A673 (cell line): ENCODE data around the gene TSPEAR. TPM values are rescaled to one million over a fixed set of nuclear protein-coding genes. Genes with fewer than 3 reads are reported as not detected.
"Not testable (repeated sequence)": the region's sequence is repeated elsewhere in the genome, so short reads cannot be mapped to it uniquely, and the experiment has no call there.

Experiments used
- BruUV-seq: library from RNA; stranded (reverse); fragments of 400-500 nt; replicated peaks from 2 replicates; lab custom pipeline; 2021; lab: Mats Ljungman, UMichigan
- CTCF ChIA-PET: fragments of 300-600 bp; sonication (Branson Sonifier 250); formaldehyde crosslinking; loops from one replicate; lab custom pipeline; 2022; ENCODE audit warnings: antibody characterized with exemption; lab: Charles Lee
- POLR2A ChIA-PET: fragments of 300-600 bp; sonication (Branson Sonifier 250); formaldehyde crosslinking; loops from one replicate; lab custom pipeline; 2022; ENCODE audit warnings: antibody characterized with exemption; ENCODE audit not compliant: low non-redundant PET; lab: Charles Lee
- DNase-seq: peaks from one replicate; pipeline ENCODE4 v3.0.0-alpha.2; 2015; ENCODE audit warnings: low spot score
- H3K27ac ChIP-seq: fragments of 200-600 bp; sonication (generic); 2 replicates; pipeline ENCODE4 v1.5.1; 2016; ENCODE audit warnings: mixed run types, low read depth, mild to moderate bottlenecking, mixed read lengths, antibody characterized with exemption, low read length; ENCODE audit not compliant: poor library complexity, severe bottlenecking
- H3K27me3 ChIP-seq: fragments of 200-600 bp; sonication (generic); replicated peaks from 2 replicates; pipeline ENCODE4 v1.6.1; 2017; ENCODE audit warnings: mixed run types, low read depth, mild to moderate bottlenecking, mixed read lengths, antibody characterized with exemption, low read length; ENCODE audit not compliant: insufficient read depth, poor library complexity
- H3K36me3 ChIP-seq: fragments of 200-600 bp; sonication (generic); 2 replicates; pipeline ENCODE4 v1.6.1; 2016; ENCODE audit warnings: mixed run types, mild to moderate bottlenecking, mixed read lengths, antibody characterized with exemption, low read length; ENCODE audit not compliant: insufficient read depth, poor library complexity, severe bottlenecking
- H3K4me1 ChIP-seq: fragments of 200-600 bp; sonication (generic); 2 replicates; pipeline ENCODE4 v1.6.1; 2017; ENCODE audit warnings: mixed run types, mild to moderate bottlenecking, mixed read lengths, antibody characterized with exemption, low read length; ENCODE audit not compliant: insufficient read depth, poor library complexity, severe bottlenecking
- H3K4me3 ChIP-seq: fragments of 200-600 bp; sonication (generic); 2 replicates; pipeline ENCODE4 v1.5.1; 2016; ENCODE audit warnings: low read depth, mixed run types, mild to moderate bottlenecking, mixed read lengths, low read length; ENCODE audit not compliant: poor library complexity, severe bottlenecking
- H3K9me3 ChIP-seq: fragments of 200-600 bp; sonication (generic); 2 replicates; pipeline ENCODE4 v1.6.1; 2016; ENCODE audit warnings: mixed run types, low read depth, mild to moderate bottlenecking, mixed read lengths, antibody characterized with exemption, low read length; ENCODE audit not compliant: poor library complexity, severe bottlenecking
- CTCF ChIP-seq: fragments of 300-800, 200-600 bp; sonication (generic); conservative IDR thresholded peaks from 2 replicates; pipeline ENCODE4 v1.5.1; 2017; ENCODE audit warnings: low read depth, mild to moderate bottlenecking, antibody characterized with exemption, low read length, moderate library complexity, mixed read lengths
- EZH2 ChIP-seq: fragments of 200-600 bp; sonication (generic); IDR thresholded peaks from 2 replicates; pipeline ENCODE4 v1.6.1; 2017; ENCODE audit warnings: borderline replicate concordance, low read depth, mild to moderate bottlenecking, mixed read lengths, antibody characterized with exemption, low read length; ENCODE audit not compliant: poor library complexity, severe bottlenecking
- intact Hi-C: fragments of 100-400 bp; cut with micrococcal nuclease; formaldehyde crosslinking; loops from one replicate; pipeline ENCODE4 v1.10.0; 2022; ENCODE audit not compliant: unreplicated experiment
- total RNA-seq: library from RNA; stranded (reverse); gene quantifications from 2 replicates; pipeline ENCODE4 v1.2.3, GENCODE V29; 2021

TSPEAR gene
- total RNA-seq, 1 experiment from 2014 or later = 8.3 TPM

GRCh38 chr21:44639331-44639655 is 72.1 kb downstream of the TSPEAR start:
- CTCF ChIA-PET = no interaction called here
- Histone ChIP-seq H3K27ac (no peak overlapping the region), H3K4me1 (no peaks in the 10 kb centered on the region), H3K4me3 (no peak overlapping the region), H3K27me3 (no peaks in the 10 kb centered on the region), H3K9me3 (peaks cover 6% of the 10 kb centered on the region), H3K36me3 (no peaks in the 10 kb centered on the region)
- TF ChIP-seq EZH2 (no peak), CTCF (no peak)
- POLR2A ChIA-PET = no interaction called here
- no peak for DNase-seq
- intact Hi-C loops = no loop called here
- BruUV-seq = no TSS peak

DNA sequence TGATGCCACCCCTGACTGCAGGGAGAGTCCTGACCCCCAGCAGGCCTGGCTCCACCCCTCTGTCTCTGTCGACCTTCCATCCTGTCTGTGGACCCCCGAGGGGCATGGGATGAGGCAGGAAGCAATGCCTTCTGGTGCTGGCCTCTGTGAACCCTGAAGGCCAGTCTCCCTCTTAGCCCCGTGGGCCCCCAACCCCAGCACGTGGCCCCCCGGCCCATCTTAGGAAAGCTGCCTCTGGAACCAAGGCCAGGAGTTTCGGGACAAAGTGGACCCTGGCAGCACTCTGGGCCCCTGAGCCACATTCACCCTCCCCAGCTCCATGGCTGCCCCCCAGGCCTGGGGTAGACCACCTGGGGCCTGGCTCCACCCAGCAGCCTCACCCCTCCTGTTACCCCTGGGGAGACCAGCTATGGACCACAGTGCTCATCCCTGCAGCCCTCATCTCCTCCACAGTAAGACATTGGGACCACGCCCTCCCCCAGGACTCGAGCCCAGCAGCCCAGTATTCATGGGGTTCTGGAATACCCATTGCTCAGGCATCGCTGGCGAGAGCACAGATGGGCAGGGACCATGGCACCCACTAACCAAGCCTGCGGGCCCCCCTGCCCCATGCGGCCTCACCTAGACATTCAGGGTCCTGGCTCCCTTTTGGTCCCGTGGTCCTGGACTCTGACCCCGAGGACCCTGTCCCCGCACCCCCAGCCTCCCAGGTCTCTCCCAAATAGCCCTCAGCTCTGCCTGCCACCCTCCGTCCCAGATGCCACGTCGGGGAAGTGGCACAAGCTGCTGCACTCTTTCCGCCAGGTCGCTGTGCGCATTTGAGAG is 72.7 kb downstream of the TSPEAR start:
- DNase-seq, BruUV-seq, H3K27ac ChIP-seq, POLR2A ChIA-PET, H3K36me3 ChIP-seq, intact Hi-C loops, H3K4me3 ChIP-seq, CTCF ChIA-PET, H3K4me1 ChIP-seq, H3K9me3 ChIP-seq, H3K27me3 ChIP-seq: not testable (repeated sequence)

- CTCF ChIA-PET, DNase-seq, H3K9me3 ChIP-seq, BruUV-seq, intact Hi-C loops, H3K27ac ChIP-seq, H3K4me1 ChIP-seq, H3K36me3 ChIP-seq, H3K27me3 ChIP-seq, POLR2A ChIA-PET, H3K4me3 ChIP-seq: not testable (repeated sequence)
Measured at GRCh38 chr21:44637851-44638348, 73.5 kb downstream of the TSPEAR start.

- H3K9me3 ChIP-seq = peaks cover 2% of the 10 kb centered on the region
- DNase-seq = no peak
- no peaks in the 10 kb centered on the region for H3K36me3 ChIP-seq
- intact Hi-C loops = no loop called here
- ChIA-PET POLR2A (no interaction called here), CTCF (no interaction called here)
- TF ChIP-seq CTCF (no peak), EZH2 (no peak)
- H3K27me3 ChIP-seq = no peaks in the 10 kb centered on the region
- H3K27ac ChIP-seq = no peak within 1 kb of the TSS
- H3K4me1 ChIP-seq = no peaks in the 10 kb centered on the region
- BruUV-seq = no TSS peak
- no peak within 1 kb of the TSS for H3K4me3 ChIP-seq
Measured at GRCh38 chr21:44637018-44637850, 74.1 kb downstream of the TSPEAR start, which contains the start of gene KRTAP10-10. TSS of gene KRTAP10-10 (plus strand) at chr21:44637356. CDS start at chr21:44637418, 62 bp downstream.
